GM12864 (cell line): ENCODE results near the gene CLEC4E.
A peak's percentile ranks its signal among the peaks of the same experiment; 100 is the strongest.
"Not testable (repeated sequence)": the region's sequence is repeated elsewhere in the genome, so short reads cannot be mapped to it uniquely, and the experiment has no call there.

Source experiments
- DNase-seq: peaks from one replicate; pipeline ENCODE4 v3.0.0-alpha.2; 2011; ENCODE audit warnings: low read depth
- H3K4me3 ChIP-seq: 2 replicates; pipeline ENCODE4 v1.5.1; 2011; ENCODE audit warnings: mild to moderate bottlenecking, low read depth, low read length, control low read depth
- CTCF ChIP-seq: IDR thresholded peaks from 2 replicates; pipeline ENCODE4 v1.5.1; 2011; ENCODE audit warnings: low read depth, mild to moderate bottlenecking, moderate library complexity, low read length, control low read depth, inconsistent platforms; ENCODE audit errors: missing control alignments

CLEC4E gene

GRCh38 chr12:8537820-8538219, 2.9 kb downstream of the CLEC4E start:
- H3K4me3 ChIP-seq: not testable (repeated sequence)
- DNase-seq: peak; percentile 27
- peak; percentile 69 for TF ChIP-seq CTCF

GRCh38 chr12:8532045-8532444, 8.7 kb downstream of the CLEC4E start:
- no peak for TF ChIP-seq CTCF
- no peak overlapping the region for H3K4me3 ChIP-seq
- no peak for DNase-seq

GRCh38 chr12:8527250-8528130, 13.2 kb downstream of the CLEC4E start:
- H3K4me3 ChIP-seq: no peak overlapping the region
- no peak for TF ChIP-seq CTCF

GRCh38 chr12:8519171-8519570, 21.5 kb downstream of the CLEC4E start:
- no peak for TF ChIP-seq CTCF
- no peak overlapping the region for H3K4me3 ChIP-seq
- DNase-seq: no peak

More at GRCh38 chr12:8527250-8528130, 13.2 kb downstream of the CLEC4E start:
- DNase-seq: no peak

- H3K4me3 ChIP-seq: no peak overlapping the region
- no peak for DNase-seq
- no peak for TF ChIP-seq CTCF
Measured at GRCh38 chr12:8517971-8518370, 22.7 kb downstream of the CLEC4E start.

- no peak for TF ChIP-seq CTCF
- DNase-seq: no peak
Measured at GRCh38 chr12:8513256-8513655, 27.4 kb downstream of the CLEC4E start, which contains the start of gene CLEC4D. TSS of gene CLEC4D (plus strand) at chr12:8513503. CDS start at chr12:8513733, 230 bp downstream.

More at GRCh38 chr12:8513256-8513655, 27.4 kb downstream of the CLEC4E start, which contains the start of gene CLEC4D:
- H3K4me3 ChIP-seq: no peak within 1 kb of the TSS
